Inferior parietal cortex (tissue), 1 donor: ENCODE data around the gene CELA3A.
"Not testable (repeated sequence)": the region's sequence is repeated elsewhere in the genome, so short reads cannot be mapped to it uniquely, and the experiment has no call there.

ENCODE experiments used
- DNase-seq: peaks from one replicate; pipeline ENCODE4 v3.0.0-alpha.2; 2016; ENCODE audit errors: extremely low spot score

Gene CELA3A

DNA sequence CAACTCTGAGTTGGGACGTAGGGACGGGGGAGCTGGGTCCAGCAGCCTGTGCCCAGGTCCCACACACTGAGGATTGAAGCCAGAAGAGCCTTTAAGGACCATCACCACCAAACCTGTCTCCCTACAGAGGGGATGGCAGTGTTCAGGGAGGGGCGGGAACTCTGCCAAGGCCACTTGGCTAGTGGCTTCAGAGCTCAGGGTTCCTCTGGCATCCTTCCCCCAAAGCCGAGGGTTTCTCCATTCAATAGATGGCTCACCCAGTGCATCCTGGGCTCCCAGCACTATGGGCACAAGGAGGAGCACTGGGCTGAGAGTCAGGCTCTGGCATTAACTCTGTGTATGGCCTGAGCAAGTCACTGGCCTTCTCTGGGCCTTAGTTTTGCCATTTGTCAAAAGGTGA is 20.2 kb upstream of the CELA3A start:
- not testable (repeated sequence) for DNase-seq

DNA sequence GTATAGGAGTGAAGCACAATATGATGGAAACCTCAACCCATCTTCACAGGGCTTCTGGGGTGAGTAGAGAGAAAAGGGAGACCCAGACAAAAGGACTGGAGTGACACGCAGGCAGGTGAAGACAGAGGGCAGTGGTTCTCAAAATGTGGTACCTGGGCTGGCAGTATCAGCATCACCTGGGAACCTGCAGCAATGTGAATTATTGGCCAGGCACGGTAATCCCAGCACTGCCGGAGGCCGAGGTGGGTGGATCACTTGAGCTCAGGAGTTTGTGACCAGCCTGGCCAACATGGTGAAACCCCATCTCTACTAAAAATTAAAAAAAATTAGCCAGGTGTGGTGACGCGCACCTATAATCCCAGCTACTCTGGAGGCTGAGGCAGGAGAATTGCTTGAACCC is 19.3 kb upstream of the CELA3A start:
- not testable (repeated sequence) for DNase-seq

DNA sequence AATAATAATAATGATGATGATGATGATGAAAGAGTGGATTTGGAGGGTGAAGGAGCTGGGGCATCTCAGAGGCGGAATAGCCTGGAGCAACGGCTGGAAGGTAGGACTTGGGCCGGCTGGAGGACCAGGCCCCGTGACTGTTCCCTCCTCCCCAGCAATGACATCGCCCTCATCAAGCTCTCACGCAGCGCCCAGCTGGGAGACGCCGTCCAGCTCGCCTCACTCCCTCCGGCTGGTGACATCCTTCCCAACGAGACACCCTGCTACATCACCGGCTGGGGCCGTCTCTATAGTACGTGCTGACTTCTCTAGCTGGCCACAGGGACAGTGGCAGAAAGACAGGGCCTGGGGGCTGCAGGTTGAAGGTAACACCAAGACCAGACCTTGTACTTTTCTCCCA is 17.9 kb upstream of the CELA3A start:
- DNase-seq, result not testable (repeated sequence)

DNA sequence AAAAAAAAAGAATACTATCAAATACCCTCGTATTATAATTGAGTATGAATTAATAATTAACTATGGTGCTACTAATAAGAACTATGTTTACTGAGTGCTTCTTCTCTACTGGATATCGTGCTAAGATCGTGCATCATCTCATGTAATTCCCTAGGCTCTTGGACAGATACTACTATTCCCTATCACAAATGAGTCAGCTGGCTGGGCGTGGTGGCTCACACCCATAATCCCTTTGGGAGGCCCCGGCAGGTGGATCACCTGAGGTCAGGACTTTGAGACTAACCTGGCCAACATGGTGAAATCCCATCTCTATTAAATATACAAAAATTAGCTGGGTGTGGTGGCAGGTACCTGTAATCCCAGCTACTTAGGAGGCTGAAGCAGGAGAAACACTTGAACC is 15.6 kb upstream of the CELA3A start:
- not testable (repeated sequence) for DNase-seq

DNA sequence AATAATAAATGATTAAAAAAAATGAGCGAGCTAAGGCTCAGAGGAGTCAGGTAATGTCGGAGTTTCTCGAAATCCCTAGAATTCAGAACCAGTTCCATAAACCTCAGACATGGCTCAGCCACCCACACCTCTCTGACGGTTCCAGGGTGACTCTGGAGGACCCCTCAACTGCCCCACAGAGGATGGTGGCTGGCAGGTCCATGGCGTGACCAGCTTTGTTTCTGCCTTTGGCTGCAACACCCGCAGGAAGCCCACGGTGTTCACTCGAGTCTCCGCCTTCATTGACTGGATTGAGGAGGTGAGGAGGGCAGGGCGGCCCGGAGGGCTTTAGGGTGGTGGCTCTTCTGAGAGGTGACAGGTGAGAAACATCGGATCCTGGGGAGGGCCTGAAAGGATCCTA is 15.1 kb upstream of the CELA3A start:
- not testable (repeated sequence) for DNase-seq

DNA sequence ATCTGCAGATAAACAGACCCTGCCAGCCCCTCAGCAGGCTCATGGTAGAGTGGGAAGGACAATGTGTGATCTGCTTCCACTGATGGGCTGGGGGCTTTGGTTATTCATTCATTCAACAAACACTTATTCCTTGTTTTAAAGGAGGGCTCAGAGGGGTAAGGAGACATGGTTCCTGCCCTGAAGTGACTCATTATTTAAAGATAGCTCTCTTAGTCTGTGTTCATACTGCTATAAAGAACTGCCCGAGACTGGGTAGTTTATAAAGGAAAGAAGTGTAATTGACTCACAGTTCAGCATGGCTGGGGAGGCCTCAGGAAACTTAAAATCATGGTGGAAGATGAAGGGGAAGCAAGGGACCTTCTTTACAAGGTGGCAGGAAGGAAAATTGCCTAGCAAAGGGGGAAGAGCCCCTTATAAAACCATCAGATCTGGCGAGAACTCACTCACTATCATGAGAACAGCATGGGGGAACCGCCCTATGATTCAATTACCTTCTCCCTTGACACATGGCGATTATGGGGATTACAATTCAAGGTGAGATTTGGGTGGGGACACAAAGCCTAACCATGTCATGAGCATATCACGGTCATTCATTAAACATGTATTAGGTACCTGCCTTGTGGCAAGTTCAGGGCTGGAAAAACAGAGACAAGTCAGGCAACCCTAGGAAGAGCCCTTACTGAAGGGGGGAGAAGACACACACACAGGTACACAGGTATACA is 11.6 kb upstream of the CELA3A start:
- not testable (repeated sequence) for DNase-seq

DNA sequence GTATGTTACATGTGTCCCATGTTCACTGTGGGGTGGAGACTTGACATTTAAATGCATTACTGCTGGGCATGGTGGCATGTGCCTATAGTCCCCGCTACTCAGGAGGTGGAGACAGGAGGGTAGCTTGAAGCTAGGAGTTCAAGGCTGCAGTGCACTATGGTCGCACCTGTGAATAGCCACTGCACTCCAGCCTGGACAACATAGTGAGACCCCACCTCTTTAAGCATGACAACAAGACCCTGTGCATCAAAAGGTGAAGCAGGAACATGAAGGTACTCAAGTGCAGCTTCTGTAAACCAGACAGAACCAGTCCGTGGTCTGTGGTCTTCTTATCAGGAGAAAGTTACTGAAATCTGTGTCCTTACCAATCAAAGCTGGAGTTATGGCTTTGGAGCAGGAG is 9.3 kb upstream of the CELA3A start:
- DNase-seq, result not testable (repeated sequence)

DNA sequence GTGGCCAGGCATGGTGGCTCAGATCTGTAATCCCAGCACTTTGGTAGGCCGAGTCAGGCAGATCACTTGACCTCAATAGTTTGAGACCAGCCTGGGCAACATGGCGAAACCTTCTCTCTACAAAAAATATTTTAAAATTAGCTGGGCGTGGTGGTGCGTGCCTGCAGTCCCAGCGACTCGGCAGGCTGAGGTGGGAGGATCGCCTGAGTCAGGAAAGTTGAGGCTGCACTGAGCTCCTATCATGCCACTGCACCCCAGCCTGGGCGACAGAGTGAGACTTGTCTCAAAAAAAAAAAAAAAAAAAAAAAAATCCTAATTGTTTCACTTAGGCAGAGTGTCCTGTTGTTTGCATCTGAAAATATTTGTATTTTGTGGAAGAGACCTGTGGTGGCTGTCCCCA is 6.7 kb upstream of the CELA3A start:
- not testable (repeated sequence) for DNase-seq

DNA sequence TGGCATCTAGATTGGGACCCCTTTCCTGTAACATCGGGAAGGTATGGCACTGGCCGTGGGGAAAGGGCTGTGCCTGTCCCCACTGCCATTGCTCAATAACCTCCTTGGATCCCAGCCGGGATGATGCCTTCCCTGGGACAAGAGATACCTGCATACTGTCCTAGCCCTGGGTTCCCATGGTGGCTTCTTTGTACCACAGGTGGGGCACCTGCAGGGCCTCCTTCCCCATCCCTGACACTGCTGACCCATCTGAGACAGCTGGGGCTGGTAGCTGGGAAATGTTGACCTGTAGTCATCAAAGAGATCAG is 4.8 kb upstream of the CELA3A start:
- not testable (repeated sequence) for DNase-seq

DNA sequence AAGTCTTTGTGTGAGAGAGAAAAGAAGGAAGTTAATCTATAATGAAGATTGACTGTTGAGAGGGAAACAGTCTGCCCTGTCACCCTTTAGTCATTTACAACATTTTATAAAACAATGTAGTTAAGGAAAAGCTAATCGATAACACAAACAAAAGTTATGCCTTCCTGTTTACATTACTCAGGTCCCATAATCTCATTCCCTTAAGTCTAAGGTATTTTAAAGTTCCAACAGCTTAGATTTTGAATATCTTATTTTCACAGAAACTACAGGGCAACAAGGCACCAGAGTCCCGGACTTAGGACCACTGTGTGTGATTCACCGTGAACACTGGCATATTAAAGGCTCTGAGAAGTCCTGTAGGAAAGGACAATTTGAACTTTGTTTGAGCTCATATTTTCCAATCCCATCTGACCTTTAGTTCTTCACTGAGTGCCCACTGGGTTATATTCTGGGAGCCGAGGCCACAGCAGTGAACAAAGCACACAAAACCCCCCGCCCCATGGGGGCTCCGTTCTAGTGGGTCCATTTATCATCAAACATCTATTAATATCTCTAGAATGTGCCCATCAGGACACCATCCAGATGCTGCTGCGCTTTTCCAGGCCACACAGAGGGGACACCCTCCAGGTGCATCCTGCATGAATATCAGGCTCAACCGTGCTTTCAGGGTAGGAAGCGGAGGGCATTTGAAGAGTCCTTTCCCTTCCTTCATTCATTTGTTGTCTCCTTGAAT is 3.4 kb upstream of the CELA3A start:
- DNase-seq, result not testable (repeated sequence)

DNA sequence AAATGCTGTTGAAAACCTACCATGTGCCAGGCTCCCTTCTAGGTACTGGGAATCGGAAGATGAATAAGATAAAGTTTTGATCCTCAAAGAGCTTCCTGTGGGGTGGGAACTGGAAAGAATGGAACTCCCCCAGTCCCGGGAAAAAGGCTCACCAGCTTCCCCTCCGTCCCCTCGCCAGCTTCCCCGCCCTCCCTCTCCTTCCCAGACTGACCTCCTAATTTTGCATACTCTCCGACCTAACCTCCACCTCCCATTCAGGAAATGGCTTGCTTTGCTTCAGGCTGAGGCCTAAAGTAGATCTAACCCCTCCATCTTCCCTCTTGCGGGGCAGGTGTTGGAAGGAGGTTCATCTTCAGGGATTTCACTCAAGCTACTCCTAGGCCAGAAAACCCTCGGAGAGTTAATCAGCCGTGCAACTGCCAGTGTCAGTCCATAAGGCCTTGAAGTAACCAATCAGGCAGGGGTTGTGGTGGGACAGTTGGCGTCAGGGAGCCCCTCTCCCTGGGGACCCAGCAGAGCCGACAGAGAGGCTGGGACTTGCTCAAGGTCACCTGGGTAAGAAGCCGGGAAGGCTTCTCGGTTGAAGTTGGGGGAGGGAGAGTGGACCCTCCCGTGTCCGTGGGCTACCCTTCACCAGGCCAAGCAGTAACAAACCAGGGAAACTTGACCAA is 2.7 kb upstream of the CELA3A start:
- DNase-seq, result not testable (repeated sequence)

DNA sequence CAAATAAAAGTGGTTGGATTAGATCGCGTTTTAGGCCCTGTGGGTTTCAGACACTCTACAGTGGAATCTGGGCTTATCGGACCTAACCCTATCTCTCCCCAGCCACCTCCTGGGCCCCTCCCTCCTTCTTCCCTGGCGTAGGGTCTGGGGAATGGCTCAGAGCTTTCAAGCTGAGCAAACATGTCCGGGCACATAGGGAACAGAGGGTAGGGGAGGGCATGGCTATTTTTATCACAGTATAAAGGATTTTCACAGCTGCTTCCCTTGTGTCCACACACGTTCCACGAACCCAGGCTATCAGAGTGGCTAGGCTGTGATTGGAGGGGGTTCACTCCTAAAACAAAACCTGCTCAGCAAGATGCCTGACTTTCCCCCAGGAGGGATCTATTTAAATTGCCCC is 1.8 kb upstream of the CELA3A start:
- not testable (repeated sequence) for DNase-seq

DNA sequence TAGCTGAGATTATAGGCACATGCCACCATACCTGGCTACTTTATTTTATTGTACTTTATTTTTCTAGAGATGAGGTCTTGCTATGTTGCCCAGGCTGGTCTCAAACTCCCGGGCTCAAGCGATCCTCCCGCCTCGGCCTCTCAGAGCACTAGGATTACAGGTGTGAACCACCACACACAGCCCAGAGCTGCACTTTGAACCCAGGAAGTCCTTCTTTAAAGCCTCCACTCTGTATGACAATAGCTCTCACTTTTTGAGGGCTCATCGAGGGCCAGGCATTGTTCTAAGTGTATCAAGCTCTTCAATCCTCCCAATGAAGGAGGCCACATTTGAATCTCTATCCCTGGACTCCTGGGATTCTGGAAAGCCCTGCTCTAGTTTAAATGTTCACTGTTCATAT is 1.0 kb downstream of the CELA3A start:
- not testable (repeated sequence) for DNase-seq

DNA sequence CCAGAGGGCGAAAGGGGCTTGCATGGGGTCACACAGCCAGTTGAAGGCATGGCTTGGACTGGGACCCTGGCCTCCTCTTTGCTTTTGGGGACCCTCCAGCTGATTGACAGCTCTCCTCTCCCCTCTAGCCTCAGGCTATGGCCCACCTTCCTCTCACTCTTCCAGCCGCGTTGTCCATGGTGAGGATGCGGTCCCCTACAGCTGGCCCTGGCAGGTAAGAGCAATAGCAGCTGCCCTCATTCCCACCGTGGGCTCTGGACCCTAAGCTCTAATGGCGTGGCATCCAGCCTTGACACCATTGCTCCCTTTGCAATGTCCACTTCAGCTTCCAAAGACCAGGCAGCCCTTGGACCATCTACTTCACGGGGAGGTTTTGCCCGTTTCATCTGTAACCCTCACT is 1.4 kb downstream of the CELA3A start:
- DNase-seq, result not testable (repeated sequence)

DNA sequence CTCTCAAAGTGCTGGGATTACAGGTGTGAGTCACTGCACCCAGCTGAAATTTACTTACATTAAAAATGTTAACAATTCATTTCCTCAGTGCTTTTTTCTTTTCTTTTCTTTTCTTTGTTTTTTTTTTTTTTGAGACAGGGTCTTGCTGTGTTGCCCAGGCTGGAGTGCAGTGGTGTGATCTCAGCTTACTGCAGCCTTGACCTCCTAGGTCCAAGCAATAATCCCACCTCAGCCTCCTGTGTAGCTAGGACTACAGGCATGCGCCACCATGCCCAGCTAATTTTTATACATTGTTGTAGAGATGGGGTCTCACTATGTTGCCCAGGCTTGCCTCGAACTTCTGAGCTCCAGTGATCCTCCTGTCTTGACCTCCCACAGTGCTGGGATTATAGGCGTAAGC is 2.5 kb downstream of the CELA3A start:
- DNase-seq, result not testable (repeated sequence)

DNA sequence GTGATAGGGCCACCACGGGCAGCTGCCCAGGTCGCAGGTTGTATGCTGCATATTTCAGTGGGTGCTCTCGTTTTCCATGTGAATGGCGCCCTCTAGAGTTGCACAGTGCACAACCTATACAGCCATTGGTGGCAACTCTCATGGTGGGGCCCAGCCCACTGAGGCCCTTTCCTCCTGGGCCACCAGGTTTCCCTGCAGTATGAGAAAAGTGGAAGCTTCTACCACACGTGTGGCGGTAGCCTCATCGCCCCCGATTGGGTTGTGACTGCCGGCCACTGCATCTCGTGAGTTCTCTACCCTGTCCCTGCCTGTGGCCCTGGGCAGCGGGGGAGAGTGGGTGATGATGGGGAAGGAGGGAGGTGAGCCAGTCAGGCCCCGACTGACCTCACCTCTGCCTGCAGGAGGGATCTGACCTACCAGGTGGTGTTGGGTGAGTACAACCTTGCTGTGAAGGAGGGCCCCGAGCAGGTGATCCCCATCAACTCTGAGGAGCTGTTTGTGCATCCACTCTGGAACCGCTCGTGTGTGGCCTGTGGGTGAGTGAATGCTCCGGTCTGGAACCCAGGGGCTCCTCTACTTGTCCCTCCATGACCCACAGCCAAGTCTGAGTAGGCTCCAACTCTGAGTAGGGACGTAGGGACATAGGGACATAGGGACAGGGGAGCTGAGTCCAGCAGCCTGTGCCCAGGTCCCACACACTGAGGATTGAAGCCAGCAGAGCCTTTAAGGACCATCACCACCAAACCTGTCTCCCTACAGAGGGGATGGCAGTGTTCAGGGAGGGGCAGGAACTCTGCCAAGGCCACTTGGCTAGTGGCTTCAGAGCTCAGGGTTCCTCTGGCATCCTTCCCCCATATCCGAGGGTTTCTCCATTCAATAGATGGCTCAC is 4.0 kb downstream of the CELA3A start:
- DNase-seq, result not testable (repeated sequence)

DNA sequence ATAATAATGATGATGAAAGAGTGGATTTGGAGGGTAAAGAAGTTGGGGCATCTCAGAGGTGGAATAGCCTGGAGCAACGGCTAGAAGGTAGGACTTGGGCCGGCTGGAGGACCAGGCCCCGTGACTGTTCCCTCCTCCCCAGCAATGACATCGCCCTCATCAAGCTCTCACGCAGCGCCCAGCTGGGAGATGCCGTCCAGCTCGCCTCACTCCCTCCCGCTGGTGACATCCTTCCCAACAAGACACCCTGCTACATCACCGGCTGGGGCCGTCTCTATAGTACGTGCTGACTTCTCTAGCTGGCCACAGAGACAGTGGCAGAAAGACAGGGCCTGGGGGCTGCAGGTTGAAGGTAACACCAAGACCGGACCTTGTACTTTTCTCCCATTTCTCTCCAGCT is 5.3 kb downstream of the CELA3A start:
- not testable (repeated sequence) for DNase-seq

DNA sequence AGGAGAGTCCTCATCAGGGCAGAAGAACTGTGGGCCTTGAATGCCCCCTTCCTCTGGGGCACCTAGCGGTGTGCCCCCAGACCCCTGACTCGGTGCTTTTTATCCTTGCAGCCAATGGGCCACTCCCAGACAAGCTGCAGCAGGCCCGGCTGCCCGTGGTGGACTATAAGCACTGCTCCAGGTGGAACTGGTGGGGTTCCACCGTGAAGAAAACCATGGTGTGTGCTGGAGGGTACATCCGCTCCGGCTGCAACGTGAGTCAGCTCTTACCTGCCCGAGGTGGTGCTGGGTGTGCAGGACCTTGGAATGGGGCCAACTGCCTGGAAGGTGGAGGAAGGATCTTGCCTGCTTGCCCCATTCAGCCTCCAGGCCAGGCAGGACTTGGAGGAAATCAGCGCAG is 5.8 kb downstream of the CELA3A start:
- DNase-seq, result not testable (repeated sequence)

DNA sequence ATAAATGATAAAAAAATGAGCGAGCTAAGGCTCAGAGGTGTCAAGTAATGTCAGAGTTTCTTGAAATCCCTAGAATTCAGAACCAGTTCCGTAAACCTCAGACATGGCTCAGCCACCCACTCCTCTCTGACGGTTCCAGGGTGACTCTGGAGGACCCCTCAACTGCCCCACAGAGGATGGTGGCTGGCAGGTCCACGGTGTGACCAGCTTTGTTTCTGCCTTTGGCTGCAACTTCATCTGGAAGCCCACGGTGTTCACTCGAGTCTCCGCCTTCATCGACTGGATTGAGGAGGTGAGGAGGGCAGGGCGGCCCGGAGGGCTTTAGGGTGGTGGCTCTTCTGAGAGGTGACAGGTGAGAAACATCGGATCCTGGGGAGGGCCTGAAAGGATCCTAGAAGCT is 8.1 kb downstream of the CELA3A start:
- not testable (repeated sequence) for DNase-seq

DNA sequence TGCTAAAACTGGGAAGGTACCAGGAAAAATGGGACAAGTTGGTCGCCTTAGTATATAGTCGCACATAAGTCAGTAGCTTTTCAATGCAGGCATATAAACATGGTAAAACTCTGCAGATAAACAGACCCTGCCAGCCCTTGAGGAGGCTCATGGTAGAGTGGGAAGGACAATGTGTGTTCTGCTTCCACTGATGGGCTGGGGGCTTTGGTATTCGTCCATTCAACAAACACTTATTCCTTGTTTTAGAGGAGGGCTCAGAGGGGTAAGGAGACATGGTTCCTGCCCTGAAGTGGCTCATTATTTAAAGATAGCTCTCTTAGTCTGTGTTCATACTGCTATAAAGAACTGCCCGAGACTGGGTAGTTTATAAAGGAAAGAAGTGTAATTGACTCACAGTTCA is 11.3 kb downstream of the CELA3A start:
- DNase-seq, result not testable (repeated sequence)

DNA sequence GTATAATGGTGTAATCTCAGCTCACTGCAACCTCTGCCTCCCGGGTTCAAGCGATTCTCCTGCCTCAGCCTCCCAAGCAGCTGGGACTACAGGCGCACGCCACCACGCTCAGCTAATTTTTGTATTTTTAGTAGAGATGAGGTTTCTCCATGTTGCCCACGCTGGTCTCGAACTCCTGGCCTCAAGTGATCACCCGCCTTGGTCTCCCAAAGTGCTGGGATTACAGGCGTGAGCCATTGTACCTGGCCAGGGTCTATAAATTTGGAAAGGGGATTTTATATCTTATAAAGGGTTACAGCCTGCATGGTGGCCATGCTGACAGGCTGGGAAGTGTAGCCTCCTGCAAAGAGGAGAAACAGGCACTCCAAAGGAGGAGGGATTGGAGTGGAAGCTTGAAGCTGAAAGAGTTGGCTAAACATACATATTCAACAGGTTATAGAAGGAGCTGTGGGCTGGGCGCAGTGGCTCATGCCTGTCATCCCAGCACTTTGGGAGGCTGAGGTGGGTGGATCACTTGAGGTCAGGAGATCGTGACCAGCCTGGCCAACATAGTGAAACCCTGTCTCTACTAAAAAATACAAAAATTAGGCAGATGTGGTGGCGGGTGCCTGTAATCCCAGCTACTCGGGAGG is 13.2 kb downstream of the CELA3A start:
- DNase-seq, result not testable (repeated sequence)
